ENCODE results near the gene WNK1.

DNA sequence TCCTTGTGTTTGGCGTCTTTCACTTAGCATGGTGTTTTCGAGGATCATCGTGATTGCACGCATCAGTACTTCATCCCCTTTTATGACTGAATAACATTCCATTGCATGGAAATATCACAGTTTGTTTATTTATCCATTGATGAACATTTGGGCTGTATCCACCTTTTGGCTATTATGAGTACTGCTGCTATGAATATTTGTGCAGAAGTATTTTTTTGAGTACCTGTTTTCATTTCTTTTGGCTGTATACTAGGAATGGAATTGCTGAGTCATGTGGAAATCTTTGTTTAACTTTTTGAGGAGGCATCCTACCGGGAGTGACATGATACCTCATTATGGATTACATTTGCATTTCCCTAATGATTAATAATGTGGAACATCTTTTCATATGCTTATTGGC lies 66.4 kb downstream of the WNK1 start:
- TF ChIP-seq, protein P1, sequence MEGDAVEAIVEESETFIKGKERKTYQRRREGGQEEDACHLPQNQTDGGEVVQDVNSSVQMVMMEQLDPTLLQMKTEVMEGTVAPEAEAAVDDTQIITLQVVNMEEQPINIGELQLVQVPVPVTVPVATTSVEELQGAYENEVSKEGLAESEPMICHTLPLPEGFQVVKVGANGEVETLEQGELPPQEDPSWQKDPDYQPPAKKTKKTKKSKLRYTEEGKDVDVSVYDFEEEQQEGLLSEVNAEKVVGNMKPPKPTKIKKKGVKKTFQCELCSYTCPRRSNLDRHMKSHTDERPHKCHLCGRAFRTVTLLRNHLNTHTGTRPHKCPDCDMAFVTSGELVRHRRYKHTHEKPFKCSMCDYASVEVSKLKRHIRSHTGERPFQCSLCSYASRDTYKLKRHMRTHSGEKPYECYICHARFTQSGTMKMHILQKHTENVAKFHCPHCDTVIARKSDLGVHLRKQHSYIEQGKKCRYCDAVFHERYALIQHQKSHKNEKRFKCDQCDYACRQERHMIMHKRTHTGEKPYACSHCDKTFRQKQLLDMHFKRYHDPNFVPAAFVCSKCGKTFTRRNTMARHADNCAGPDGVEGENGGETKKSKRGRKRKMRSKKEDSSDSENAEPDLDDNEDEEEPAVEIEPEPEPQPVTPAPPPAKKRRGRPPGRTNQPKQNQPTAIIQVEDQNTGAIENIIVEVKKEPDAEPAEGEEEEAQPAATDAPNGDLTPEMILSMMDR (IDR thresholded peaks at IDR 0.05; ENCODE audit: poor library complexity, severe bottlenecking), result no peak
- TF ChIP-seq EP300 (conservative IDR thresholded peaks at IDR 0.05; ENCODE audit: poor library complexity, severe bottlenecking) (no peak), RAD21 (conservative IDR thresholded peaks at IDR 0.05) (no peak), POLR2AphosphoS5 (IDR thresholded peaks at IDR 0.05) (no peak), EZH2 (IDR thresholded peaks at IDR 0.05; ENCODE audit: borderline replicate concordance, insufficient read depth, low read length, poor library complexity, severe bottlenecking) (no peak), MXI1 (conservative IDR thresholded peaks at IDR 0.05; ENCODE audit: poor library complexity, severe bottlenecking) (no peak), REST (IDR thresholded peaks at IDR 0.05; ENCODE audit: borderline replicate concordance) (no peak), SMC3 (conservative IDR thresholded peaks at IDR 0.05; ENCODE audit: poor library complexity) (no peak)
